GM23248 (cell line): Measurements from ENCODE around the gene LYPD6B. TPM values are rescaled to one million over a fixed set of nuclear protein-coding genes. Genes with fewer than 3 reads are reported as not detected.

Experiments
- DNase-seq: peaks from one replicate; pipeline ENCODE4 v3.0.0-alpha.2; 2015
- H2AFZ ChIP-seq: fragments of 200-600 bp; sonication (generic); 2 replicates; pipeline ENCODE4 v1.6.1; 2016; ENCODE audit warnings: antibody characterized with exemption
- H3F3A ChIP-seq: fragments of 200-600 bp; sonication (generic); 2 replicates; pipeline ENCODE4 v1.6.1; 2016; ENCODE audit warnings: mild to moderate bottlenecking, antibody characterized with exemption, mixed run types; ENCODE audit not compliant: insufficient read depth
- H3K27ac ChIP-seq: fragments of 200-600 bp; sonication (generic); 2 replicates; pipeline ENCODE4 v1.5.1; 2016; ENCODE audit warnings: mild to moderate bottlenecking
- H3K27me3 ChIP-seq: fragments of 200-600 bp; sonication (generic); replicated peaks from 2 replicates; pipeline ENCODE4 v1.6.1; 2016; ENCODE audit warnings: mild to moderate bottlenecking; ENCODE audit not compliant: insufficient read depth
- H3K36me3 ChIP-seq: fragments of 200-600 bp; sonication (generic); 2 replicates; pipeline ENCODE4 v1.6.1; 2016; ENCODE audit warnings: low read depth, mild to moderate bottlenecking
- H3K4me1 ChIP-seq: fragments of 200-600 bp; sonication (generic); 2 replicates; pipeline ENCODE4 v1.6.1; 2016; ENCODE audit warnings: mild to moderate bottlenecking; ENCODE audit not compliant: insufficient read depth
- H3K4me2 ChIP-seq: fragments of 200-600 bp; sonication (generic); one replicate; pipeline ENCODE4 v1.6.1; 2016; ENCODE audit warnings: mild to moderate bottlenecking; ENCODE audit not compliant: unreplicated experiment
- H3K4me3 ChIP-seq: fragments of 200-600 bp; sonication (generic); 2 replicates; pipeline ENCODE4 v1.5.1; 2016; ENCODE audit warnings: mild to moderate bottlenecking
- H3K79me2 ChIP-seq: fragments of 200-600 bp; sonication (generic); 2 replicates; pipeline ENCODE4 v1.6.1; 2016; ENCODE audit warnings: mild to moderate bottlenecking; ENCODE audit not compliant: insufficient read depth
- H3K9ac ChIP-seq: fragments of 200-600 bp; sonication (generic); 2 replicates; pipeline ENCODE4 v1.6.1; 2016; ENCODE audit warnings: mild to moderate bottlenecking
- H3K9me2 ChIP-seq: fragments of 200-600 bp; sonication (generic); 2 replicates; pipeline ENCODE4 v1.6.1; 2016; ENCODE audit warnings: mixed run types, mild to moderate bottlenecking, moderate library complexity; ENCODE audit not compliant: insufficient read depth
- H3K9me3 ChIP-seq: fragments of 200-600 bp; sonication (generic); one replicate; pipeline ENCODE4 v1.6.1; 2017; ENCODE audit warnings: low read depth
- H4K20me1 ChIP-seq: fragments of 200-600 bp; sonication (generic); 2 replicates; pipeline ENCODE4 v1.6.0; 2016; ENCODE audit not compliant: insufficient read depth
- EZH2 ChIP-seq: fragments of 200-600 bp; sonication (generic); IDR thresholded peaks from 2 replicates; pipeline ENCODE4 v1.6.1; 2018; ENCODE audit warnings: antibody characterized with exemption, mild to moderate bottlenecking; ENCODE audit not compliant: insufficient read depth, poor library complexity, severe bottlenecking
- EZH2phosphoT487 ChIP-seq: fragments of 200-600 bp; sonication (generic); IDR thresholded peaks from 2 replicates; pipeline ENCODE4 v1.6.1; 2018; ENCODE audit warnings: antibody characterized with exemption, moderate library complexity, mild to moderate bottlenecking, low read depth; ENCODE audit not compliant: insufficient read depth
- WGBS, 2 experiments: methylation state at CpG; one replicate each; pipeline ENCODE4 v1.1.6; 2015 to 2017; ENCODE audit warnings: low lambda C conversion rate in 2 of 2, low coverage in 1 of 2; ENCODE audit errors: missing lambda C conversion rate in 2 of 2; 5-methylcytosine and 5-hydroxymethylcytosine counted together
- in situ Hi-C: fragments of 300-500 bp; cut with MboI; formaldehyde crosslinking; loops from 2 replicates; pipeline ENCODE4 v1.15.0; 2020
- polyA plus RNA-seq: library from polyadenylated mRNA; unstranded; fragments of >200 nt; fragmentation: Nextera tagmentation; extraction: Ambion mirVana; gene quantifications from 2 replicates; pipeline ENCODE4 v1.2.1, GENCODE V29; 2016
- total RNA-seq: library from RNA; depleted of rRNA; stranded (reverse); fragments of >200 nt; shearing (Covaris generic); gene quantifications from 2 replicates; pipeline ENCODE4 v1.2.3, GENCODE V29; 2014

Gene LYPD6B
- total and polyA plus RNA-seq, 2 experiments from 2014 or later = 3.9 to 11.4 TPM

DNA sequence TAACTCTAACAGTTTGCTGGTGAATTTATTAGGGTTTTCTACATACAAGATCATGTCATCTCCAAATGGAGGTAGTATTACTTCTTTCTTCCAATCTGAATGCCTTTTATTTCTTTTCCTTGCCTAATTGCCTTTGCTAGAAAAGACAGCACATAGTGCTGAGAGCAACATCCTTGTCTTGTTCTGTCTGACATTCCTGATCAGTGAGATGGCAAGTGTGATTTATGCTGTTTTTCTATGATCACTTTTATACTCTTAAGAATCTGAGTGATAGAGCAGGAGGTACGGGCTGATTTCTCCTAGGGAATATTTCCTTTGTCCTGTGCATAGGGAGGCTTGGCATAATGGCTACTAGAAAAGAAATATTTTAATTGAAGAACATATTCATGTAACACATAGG lies 17.3 kb downstream of the LYPD6B start:
- H3K9me3 ChIP-seq = no peaks in the 10 kb centered on the region
- no peaks in the 10 kb centered on the region for H3K79me2 ChIP-seq
- no peaks in the 10 kb centered on the region for H3K27me3 ChIP-seq
- H3K4me3 ChIP-seq = no peak overlapping the region
- H3K36me3 ChIP-seq = no peaks in the 10 kb centered on the region
- in situ Hi-C loops = no loop called here
- no peaks in the 10 kb centered on the region for H3F3A ChIP-seq
- TF ChIP-seq EZH2 = no peak
- no peak for DNase-seq
- H3K9me2 ChIP-seq = no peaks in the 10 kb centered on the region
- H3K9ac ChIP-seq = no peak overlapping the region
- no peaks in the 10 kb centered on the region for H3K4me1 ChIP-seq
- H4K20me1 ChIP-seq = no peaks in the 10 kb centered on the region
- H3K4me2 ChIP-seq = no peak overlapping the region
- H2AFZ ChIP-seq = no peak overlapping the region
- 71 to 81% methylated on average over 1 of the region's 1 CpG for WGBS, 2 experiments
- H3K27ac ChIP-seq = no peak overlapping the region

GRCh38 chr2:149056541-149057255 lies 18.2 kb downstream of the LYPD6B start:
- Histone ChIP-seq H3K9me2 (no peaks in the 10 kb centered on the region), H3F3A (no peaks in the 10 kb centered on the region)
- in situ Hi-C loops = no loop called here

DNA sequence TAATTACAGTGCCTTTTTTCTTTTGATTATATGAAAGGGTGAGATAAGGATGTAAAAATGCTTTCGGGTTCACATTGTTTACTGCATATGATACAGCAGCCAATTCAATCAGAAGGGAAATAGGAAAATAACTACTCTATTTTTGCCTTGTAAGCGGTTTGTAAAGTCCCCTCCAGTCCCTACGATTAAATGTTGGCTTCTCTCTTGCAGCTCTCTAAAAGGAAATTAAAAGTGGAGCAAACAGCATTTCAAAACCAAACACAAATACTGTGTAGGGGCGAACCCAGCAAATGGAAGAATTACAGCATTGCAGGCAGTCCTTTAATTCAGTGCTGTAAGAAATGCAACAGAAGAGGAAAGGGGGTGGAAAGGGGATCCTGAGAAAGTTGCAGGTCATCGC lies 18.9 kb downstream of the LYPD6B start:
- no peaks in the 10 kb centered on the region for H3K27me3 ChIP-seq
- no peaks in the 10 kb centered on the region for H3K9me3 ChIP-seq
- H3K79me2 ChIP-seq = no peaks in the 10 kb centered on the region
- H3K9ac ChIP-seq = no peak overlapping the region
- no peak overlapping the region for H2AFZ ChIP-seq
- H3K9me2 ChIP-seq = no peaks in the 10 kb centered on the region
- H3K36me3 ChIP-seq = no peaks in the 10 kb centered on the region
- H3K27ac ChIP-seq = no peak overlapping the region
- H3K4me1 ChIP-seq = no peaks in the 10 kb centered on the region
- no peaks in the 10 kb centered on the region for H3F3A ChIP-seq
- WGBS, 2 experiments = 57 to 58% methylated on average over 5 of the region's 5 CpGs
- no peaks in the 10 kb centered on the region for H4K20me1 ChIP-seq
- no peak for DNase-seq
- TF ChIP-seq EZH2 (no peak), EZH2phosphoT487 (no peak)
- no peak overlapping the region for H3K4me3 ChIP-seq
- H3K4me2 ChIP-seq = no peak overlapping the region
- in situ Hi-C loops = no loop called here

More at GRCh38 chr2:149056541-149057255, 18.2 kb downstream of the LYPD6B start:
- Histone ChIP-seq H3K4me1 (no peaks in the 10 kb centered on the region), H3K9me3 (no peaks in the 10 kb centered on the region), H3K4me2 (no peak overlapping the region), H4K20me1 (no peaks in the 10 kb centered on the region), H3K36me3 (no peaks in the 10 kb centered on the region), H3K79me2 (no peaks in the 10 kb centered on the region), H3K27me3 (no peaks in the 10 kb centered on the region), H3K4me3 (no peak overlapping the region), H3K27ac (no peak overlapping the region), H2AFZ (no peak overlapping the region), H3K9ac (no peak overlapping the region)
- WGBS, 2 experiments = 68 to 76% methylated on average over 6 of the region's 6 CpGs
- DNase-seq = no peak
- no peak for TF ChIP-seq EZH2
- TF ChIP-seq EZH2phosphoT487 = no peak

DNA sequence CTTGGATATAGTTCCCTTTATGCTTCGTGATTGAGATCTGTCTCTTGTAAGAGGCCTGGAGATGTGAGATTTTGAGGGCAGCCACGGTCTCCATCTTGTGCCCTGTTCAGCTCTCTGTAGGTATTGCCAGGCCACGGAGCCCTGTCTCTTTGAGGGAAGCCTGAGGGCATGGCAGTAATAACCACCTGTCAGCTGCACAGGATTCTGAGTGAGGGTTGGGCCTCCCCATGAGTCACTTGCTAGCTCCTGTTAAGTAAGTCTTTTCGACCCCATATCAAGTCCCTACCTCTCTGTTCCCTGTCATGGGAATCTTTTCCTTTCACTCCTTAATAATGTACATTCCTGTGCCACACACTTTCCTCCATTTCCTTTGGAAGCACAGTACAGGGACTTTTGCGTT lies 20.4 kb downstream of the LYPD6B start:
- in situ Hi-C loops = no loop called here
- DNase-seq = no peak
- no peak overlapping the region for H3K4me2 ChIP-seq
- peaks cover under 1% of the 10 kb centered on the region; the same call in 1 of the 2 replicates for H3F3A ChIP-seq
- H3K4me1 ChIP-seq = no peaks in the 10 kb centered on the region
- H3K36me3 ChIP-seq = no peaks in the 10 kb centered on the region
- no peaks in the 10 kb centered on the region for H3K79me2 ChIP-seq
- H2AFZ ChIP-seq = no peak overlapping the region
- no peak overlapping the region for H3K4me3 ChIP-seq
- H3K9me2 ChIP-seq = no peaks in the 10 kb centered on the region
- H3K9ac ChIP-seq = no peak overlapping the region
- no peak overlapping the region for H3K27ac ChIP-seq
- no peaks in the 10 kb centered on the region for H3K9me3 ChIP-seq
- H3K27me3 ChIP-seq = no peaks in the 10 kb centered on the region
- no peak for TF ChIP-seq EZH2phosphoT487
- no peak for TF ChIP-seq EZH2
- 76 to 88% methylated on average over 5 of the region's 5 CpGs for WGBS, 2 experiments
- no peaks in the 10 kb centered on the region for H4K20me1 ChIP-seq

DNA sequence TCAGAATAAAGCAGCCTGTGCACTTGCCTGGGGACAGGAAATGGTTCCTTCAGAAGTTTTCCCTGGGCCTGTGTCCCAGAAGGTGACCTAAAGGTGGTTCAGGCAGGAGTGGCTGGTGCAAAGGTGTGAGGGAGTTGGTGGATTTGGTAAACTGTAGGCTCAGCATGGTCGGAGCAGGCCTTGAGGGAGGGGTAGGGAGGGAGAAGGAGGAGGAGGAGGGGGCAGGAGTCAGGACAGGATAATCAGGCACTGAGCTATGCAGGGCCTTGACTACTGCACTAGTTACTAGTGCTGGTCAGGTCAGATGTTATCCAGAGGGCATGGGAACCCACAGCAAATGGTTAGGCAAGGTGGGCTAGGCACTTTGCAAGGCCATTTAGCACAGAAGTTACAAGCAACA lies 21.3 kb downstream of the LYPD6B start:
- Histone ChIP-seq H3K27ac (no peak overlapping the region), H3K36me3 (no peaks in the 10 kb centered on the region), H2AFZ (no peak overlapping the region), H3K27me3 (no peaks in the 10 kb centered on the region), H4K20me1 (no peaks in the 10 kb centered on the region), H3K9me3 (no peaks in the 10 kb centered on the region), H3K79me2 (no peaks in the 10 kb centered on the region), H3F3A (peaks cover 10% of the 10 kb centered on the region), H3K4me1 (peaks cover 7% of the 10 kb centered on the region), H3K9me2 (no peaks in the 10 kb centered on the region), H3K4me3 (no peak overlapping the region), H3K9ac (no peak overlapping the region), H3K4me2 (no peak overlapping the region)
- no peak for DNase-seq
- no peak for TF ChIP-seq EZH2phosphoT487
- no peak for TF ChIP-seq EZH2
- WGBS, 2 experiments = 96 to 100% methylated on average over 1 of the region's 1 CpG
- in situ Hi-C loops = no loop called here
